GM12801 (cell line): ENCODE measurements around the gene UBE2F.

Source experiments
- CTCF ChIP-seq: IDR thresholded peaks from one replicate; pipeline ENCODE4 v1.5.1; 2011; ENCODE audit warnings: control low read depth; ENCODE audit not compliant: insufficient read length; ENCODE audit errors: extremely low read depth

Gene UBE2F

GRCh38 chr2:238030422-238031155, 63.8 kb downstream of the UBE2F start:
- TF ChIP-seq CTCF, result no peak

- no peak for TF ChIP-seq CTCF
Measured at GRCh38 chr2:238031751-238032150, 64.9 kb downstream of the UBE2F start.

- no peak for TF ChIP-seq CTCF
Measured at GRCh38 chr2:238032755-238033337, 66.0 kb downstream of the UBE2F start.

GRCh38 chr2:238038203-238038602, 71.4 kb downstream of the UBE2F start:
- TF ChIP-seq CTCF, result no peak

- TF ChIP-seq CTCF, result no peak
Measured at GRCh38 chr2:238039151-238039550, 72.3 kb downstream of the UBE2F start.

GRCh38 chr2:238039985-238040384, 73.2 kb downstream of the UBE2F start:
- TF ChIP-seq CTCF, result no peak

GRCh38 chr2:238040918-238041317, 74.1 kb downstream of the UBE2F start:
- no peak for TF ChIP-seq CTCF
